Trophoblast cell (in vitro differentiated cells and primary cell): Measurements from ENCODE around the gene MAML3.

ENCODE experiments used
- DNase-seq, 2 donors: peaks; one replicate each; pipeline ENCODE4 v3.0.0-alpha.2; 2016
- H2AFZ ChIP-seq: 2 replicates; pipeline ENCODE4 v1.6.1; 2013; ENCODE audit warnings: low read length, moderate library complexity, mild to moderate bottlenecking; ENCODE audit not compliant: insufficient read depth, poor library complexity
- H2AK5ac ChIP-seq: 2 replicates; pipeline ENCODE4 v1.6.1; 2013; ENCODE audit warnings: mild to moderate bottlenecking, low read length
- H2BK120ac ChIP-seq: 2 replicates; pipeline ENCODE4 v1.6.1; 2013; ENCODE audit warnings: low read length, mild to moderate bottlenecking, moderate library complexity; ENCODE audit not compliant: insufficient read depth, poor library complexity
- H2BK12ac ChIP-seq: 2 replicates; pipeline ENCODE4 v1.6.1; 2013; ENCODE audit warnings: mild to moderate bottlenecking, low read length, moderate library complexity
- H2BK5ac ChIP-seq: 2 replicates; pipeline ENCODE4 v1.6.1; 2013; ENCODE audit warnings: low read length, low read depth, moderate library complexity, mild to moderate bottlenecking; ENCODE audit not compliant: poor library complexity
- H3K14ac ChIP-seq: 2 replicates; pipeline ENCODE4 v1.6.1; 2013; ENCODE audit warnings: mild to moderate bottlenecking, low read length
- H3K18ac ChIP-seq: 2 replicates; pipeline ENCODE4 v1.6.1; 2013; ENCODE audit warnings: mild to moderate bottlenecking, low read length
- H3K23ac ChIP-seq: 2 replicates; pipeline ENCODE4 v1.6.1; 2013; ENCODE audit warnings: low read length
- H3K27ac ChIP-seq: 2 replicates; pipeline ENCODE4 v1.5.1; 2013; ENCODE audit warnings: low read depth, mild to moderate bottlenecking, inconsistent platforms, low read length, moderate library complexity
- H3K27me3 ChIP-seq: 2 replicates; pipeline ENCODE4 v1.6.1; 2013; ENCODE audit warnings: inconsistent platforms, mild to moderate bottlenecking, low read length, moderate library complexity; ENCODE audit not compliant: insufficient read depth
- H3K36me3 ChIP-seq, 2 experiments: 1 replicate in 1 of 2; 2 replicates in 1 of 2; pipeline ENCODE4 v1.6.1; 2013; ENCODE audit warnings: low read length in 2 of 2, mild to moderate bottlenecking in 2 of 2, moderate library complexity in 1 of 2; ENCODE audit not compliant: insufficient read depth in 2 of 2, control insufficient read depth in 1 of 2
- H3K4ac ChIP-seq: 2 replicates; pipeline ENCODE4 v1.6.1; 2013; ENCODE audit warnings: low read depth, mild to moderate bottlenecking, low read length, moderate library complexity
- H3K4me1 ChIP-seq, 2 experiments: 1 replicate in 1 of 2; 2 replicates in 1 of 2; pipeline ENCODE4 v1.6.1; 2013; ENCODE audit warnings: low read length in 2 of 2, mild to moderate bottlenecking in 2 of 2, moderate library complexity in 1 of 2; ENCODE audit not compliant: insufficient read depth in 2 of 2, control insufficient read depth in 1 of 2
- H3K4me2 ChIP-seq: 2 replicates; pipeline ENCODE4 v1.6.1; 2013; ENCODE audit warnings: inconsistent platforms, mild to moderate bottlenecking, low read length, moderate library complexity
- H3K4me3 ChIP-seq: 2 replicates; pipeline ENCODE4 v1.5.1; 2013; ENCODE audit warnings: mild to moderate bottlenecking, low read depth, low read length, inconsistent platforms
- H3K79me1 ChIP-seq: one replicate; pipeline ENCODE4 v1.6.1; 2013; ENCODE audit warnings: low read length
- H3K79me2 ChIP-seq: 2 replicates; pipeline ENCODE4 v1.6.1; 2013; ENCODE audit warnings: low read length, mild to moderate bottlenecking; ENCODE audit not compliant: control insufficient read depth, insufficient read depth, poor library complexity
- H3K9ac ChIP-seq: 2 replicates; pipeline ENCODE4 v1.6.1; 2013; ENCODE audit warnings: mild to moderate bottlenecking, low read length
- H3K9me3 ChIP-seq: 2 replicates; pipeline ENCODE4 v1.6.1; 2013; ENCODE audit warnings: low read depth, mild to moderate bottlenecking, control low read depth, inconsistent platforms, low read length; ENCODE audit not compliant: insufficient read depth
- H4K12ac ChIP-seq: 2 replicates; pipeline ENCODE4 v1.6.1; 2013; ENCODE audit warnings: low read depth, mild to moderate bottlenecking, low read length, moderate library complexity
- H4K8ac ChIP-seq: 2 replicates; pipeline ENCODE4 v1.6.1; 2013; ENCODE audit warnings: low read depth, mild to moderate bottlenecking, low read length, moderate library complexity
- H4K91ac ChIP-seq: one replicate; pipeline ENCODE4 v1.6.1; 2013; ENCODE audit warnings: low read depth, mild to moderate bottlenecking, low read length, moderate library complexity
- WGBS: extraction: QIAGEN DNeasy Blood & Tissue Kit; methylation state at CpG from one replicate; pipeline ENCODE4 v1.1.7; 2013; ENCODE audit warnings: missing lambda C conversion rate; ENCODE audit not compliant: insufficient read length, insufficient coverage; ENCODE audit errors: extremely low coverage; 5-methylcytosine and 5-hydroxymethylcytosine counted together

The MAML3 gene

GRCh38 chr4:139957986-139958738 is 195.8 kb downstream of the MAML3 start:
- H3K27me3 ChIP-seq = no peaks in the 10 kb centered on the region
- no CpG with 5 or more reads among the region's 4 CpGs for WGBS

GRCh38 chr4:139957065-139957464 is 196.9 kb downstream of the MAML3 start:
- Histone ChIP-seq H3K4me2 (no peak overlapping the region), H3K9ac (no peak overlapping the region), H3K79me2 (no peaks in the 10 kb centered on the region), H2AFZ (no peak overlapping the region), H4K91ac (no peak overlapping the region), H3K14ac (no peak overlapping the region), H3K27ac (no peak overlapping the region), H3K4me1 (no peaks in the 10 kb centered on the region), H2BK120ac (no peak overlapping the region), H3K9me3 (peaks cover 2% of the 10 kb centered on the region), H3K4ac (no peak overlapping the region), H3K18ac (no peak overlapping the region), H3K4me3 (no peak overlapping the region), H2BK5ac (no peak overlapping the region), H3K27me3 (no peaks in the 10 kb centered on the region), H2BK12ac (no peak overlapping the region), H4K8ac (no peak overlapping the region), H4K12ac (no peak overlapping the region), H2AK5ac (no peak overlapping the region), H3K36me3 (no peaks in the 10 kb centered on the region), H3K23ac (no peak overlapping the region), H3K79me1 (no peaks in the 10 kb centered on the region)
- no CpG with 5 or more reads among the region's 2 CpGs for WGBS
- no peak for DNase-seq

More at GRCh38 chr4:139957986-139958738, 195.8 kb downstream of the MAML3 start:
- Histone ChIP-seq H2BK5ac (no peak overlapping the region), H3K23ac (no peak overlapping the region), H3K27ac (no peak overlapping the region), H3K4ac (no peak overlapping the region), H3K9ac (no peak overlapping the region), H2AFZ (no peak overlapping the region), H3K36me3 (no peaks in the 10 kb centered on the region), H3K9me3 (peaks cover 2% of the 10 kb centered on the region), H3K79me1 (no peaks in the 10 kb centered on the region), H4K8ac (no peak overlapping the region), H2AK5ac (no peak overlapping the region), H3K18ac (no peak overlapping the region), H3K4me3 (no peak overlapping the region), H4K12ac (no peak overlapping the region), H3K14ac (no peak overlapping the region), H4K91ac (no peak overlapping the region), H3K4me1 (no peaks in the 10 kb centered on the region), H3K79me2 (no peaks in the 10 kb centered on the region), H3K4me2 (no peak overlapping the region), H2BK12ac (no peak overlapping the region), H2BK120ac (no peak overlapping the region)
- DNase-seq = no peak

GRCh38 chr4:139956507-139957017 is 197.4 kb downstream of the MAML3 start:
- DNase-seq = no peak
- no peak overlapping the region for H3K27ac ChIP-seq
- no peak overlapping the region for H4K8ac ChIP-seq
- H4K12ac ChIP-seq = no peak overlapping the region
- no peak overlapping the region for H2BK5ac ChIP-seq
- H3K9me3 ChIP-seq = peaks cover 2% of the 10 kb centered on the region
- H4K91ac ChIP-seq = no peak overlapping the region
- H3K79me2 ChIP-seq = no peaks in the 10 kb centered on the region
- H2AFZ ChIP-seq = no peak overlapping the region
- WGBS = no CpG with 5 or more reads among the region's 6 CpGs
- H3K27me3 ChIP-seq = no peaks in the 10 kb centered on the region
- no peaks in the 10 kb centered on the region for H3K36me3 ChIP-seq
- H2BK120ac ChIP-seq = no peak overlapping the region
- no peaks in the 10 kb centered on the region for H3K4me1 ChIP-seq
- H2BK12ac ChIP-seq = no peak overlapping the region
- H3K18ac ChIP-seq = no peak overlapping the region
- H3K4me2 ChIP-seq = no peak overlapping the region
- no peak overlapping the region for H3K23ac ChIP-seq
- H3K79me1 ChIP-seq = no peaks in the 10 kb centered on the region
- no peak overlapping the region for H3K4ac ChIP-seq
- no peak overlapping the region for H3K4me3 ChIP-seq
- no peak overlapping the region for H2AK5ac ChIP-seq
- no peak overlapping the region for H3K9ac ChIP-seq
- H3K14ac ChIP-seq = no peak overlapping the region

- H4K12ac ChIP-seq = no peak overlapping the region
- H3K27me3 ChIP-seq = no peaks in the 10 kb centered on the region
- no peak overlapping the region for H3K27ac ChIP-seq
- H2AFZ ChIP-seq = no peak overlapping the region
- peaks cover 8% of the 10 kb centered on the region in 2 experiments for H3K4me1 ChIP-seq
- no peak overlapping the region for H2BK5ac ChIP-seq
- no peak overlapping the region for H2BK12ac ChIP-seq
- H3K18ac ChIP-seq = no peak overlapping the region
- no peak overlapping the region for H3K23ac ChIP-seq
- H3K4me2 ChIP-seq = no peak overlapping the region
- DNase-seq = no peak
- no peak overlapping the region for H4K91ac ChIP-seq
- no peak overlapping the region for H4K8ac ChIP-seq
- no peak overlapping the region for H3K4ac ChIP-seq
- H3K4me3 ChIP-seq = no peak overlapping the region
- WGBS = no CpG with 5 or more reads among the region's 2 CpGs
- H2AK5ac ChIP-seq = no peak overlapping the region
- no peaks in the 10 kb centered on the region for H3K79me1 ChIP-seq
- H3K36me3 ChIP-seq = no peaks in the 10 kb centered on the region
- no peaks in the 10 kb centered on the region for H3K79me2 ChIP-seq
- H3K9ac ChIP-seq = no peak overlapping the region
- peaks cover 2% of the 10 kb centered on the region for H3K9me3 ChIP-seq
- no peak overlapping the region for H2BK120ac ChIP-seq
- no peak overlapping the region for H3K14ac ChIP-seq
Observed at GRCh38 chr4:139955600-139955999, 198.4 kb downstream of the MAML3 start.
